ENCODE measurements around the gene OR52B6.

Gene OR52B6

GRCh38 chr11:5580577-5580976 is at the start of gene OR52B6:
Gene OR52B6, plus strand, starts transcription at chr11:5580877. Its CDS starts 0 bp downstream, at chr11:5580877.
- TF ChIP-seq JUND (IDR thresholded peaks at IDR 0.05; ENCODE audit: low read depth) = no peak
- DNase-seq (ENCODE audit: low read depth in 1 of 2, low spot score in 1 of 2) = no peak
- in situ Hi-C loops (cut with HindIII; ENCODE audit: low pct_unique_long_range_greater_than_20kb, low sequenced_read_pairs) = no loop called here

- in situ Hi-C loops (cut with HindIII; ENCODE audit: low pct_unique_long_range_greater_than_20kb, low sequenced_read_pairs) = no loop called here
- DNase-seq (ENCODE audit: low read depth in 1 of 2, low spot score in 1 of 2) = no peak
- TF ChIP-seq JUND (IDR thresholded peaks at IDR 0.05; ENCODE audit: low read depth) = no peak
These were observed 49.4 kb upstream of the OR52B6 start for GRCh38 chr11:5531053-5531831.

GRCh38 chr11:5534046-5534445 is 46.6 kb upstream of the OR52B6 start:
- no peak for TF ChIP-seq JUND (IDR thresholded peaks at IDR 0.05; ENCODE audit: low read depth)
- DNase-seq (ENCODE audit: low read depth in 1 of 2, low spot score in 1 of 2) = no peak
- in situ Hi-C loops (cut with HindIII; ENCODE audit: low pct_unique_long_range_greater_than_20kb, low sequenced_read_pairs) = no loop called here

GRCh38 chr11:5536482-5536881 is 44.2 kb upstream of the OR52B6 start:
- no peak for TF ChIP-seq JUND (IDR thresholded peaks at IDR 0.05; ENCODE audit: low read depth)
- in situ Hi-C loops (cut with HindIII; ENCODE audit: low pct_unique_long_range_greater_than_20kb, low sequenced_read_pairs) = no loop called here
- DNase-seq (ENCODE audit: low read depth in 1 of 2, low spot score in 1 of 2) = no peak

GRCh38 chr11:5541427-5541826 is 39.2 kb upstream of the OR52B6 start:
- in situ Hi-C loops (cut with HindIII; ENCODE audit: low pct_unique_long_range_greater_than_20kb, low sequenced_read_pairs) = no loop called here
- no peak for DNase-seq (ENCODE audit: low read depth in 1 of 2, low spot score in 1 of 2)
- TF ChIP-seq JUND (IDR thresholded peaks at IDR 0.05; ENCODE audit: low read depth) = no peak

GRCh38 chr11:5546457-5546856 is 34.2 kb upstream of the OR52B6 start:
- no peak for TF ChIP-seq JUND (IDR thresholded peaks at IDR 0.05; ENCODE audit: low read depth)
- DNase-seq (ENCODE audit: low read depth in 1 of 2, low spot score in 1 of 2) = no peak
- in situ Hi-C loops (cut with HindIII; ENCODE audit: low pct_unique_long_range_greater_than_20kb, low sequenced_read_pairs) = no loop called here

GRCh38 chr11:5547982-5548381 is 32.7 kb upstream of the OR52B6 start:
- TF ChIP-seq JUND (IDR thresholded peaks at IDR 0.05; ENCODE audit: low read depth) = no peak
- DNase-seq (ENCODE audit: low read depth in 1 of 2, low spot score in 1 of 2) = no peak
- in situ Hi-C loops (cut with HindIII; ENCODE audit: low pct_unique_long_range_greater_than_20kb, low sequenced_read_pairs) = no loop called here

GRCh38 chr11:5548440-5548839 is 32.2 kb upstream of the OR52B6 start, which contains the start of gene OR52H1:
Gene OR52H1, minus strand, starts transcription at chr11:5548540. Its CDS starts 3,035 bp downstream, at chr11:5545505.
- no peak for DNase-seq (ENCODE audit: low read depth in 1 of 2, low spot score in 1 of 2)
- in situ Hi-C loops (cut with HindIII; ENCODE audit: low pct_unique_long_range_greater_than_20kb, low sequenced_read_pairs) = no loop called here
- TF ChIP-seq JUND (IDR thresholded peaks at IDR 0.05; ENCODE audit: low read depth) = no peak

GRCh38 chr11:5550440-5551095 is 30.1 kb upstream of the OR52B6 start:
- in situ Hi-C loops (cut with HindIII; ENCODE audit: low pct_unique_long_range_greater_than_20kb, low sequenced_read_pairs) = no loop called here
- TF ChIP-seq JUND (IDR thresholded peaks at IDR 0.05; ENCODE audit: low read depth) = no peak
- DNase-seq (ENCODE audit: low read depth in 1 of 2, low spot score in 1 of 2) = no peak

- TF ChIP-seq JUND (IDR thresholded peaks at IDR 0.05; ENCODE audit: low read depth) = no peak
- in situ Hi-C loops (cut with HindIII; ENCODE audit: low pct_unique_long_range_greater_than_20kb, low sequenced_read_pairs) = no loop called here
- DNase-seq (ENCODE audit: low read depth in 1 of 2, low spot score in 1 of 2) = no peak
These were observed 27.3 kb upstream of the OR52B6 start for GRCh38 chr11:5553343-5553742.

GRCh38 chr11:5556596-5557188 is 24.0 kb upstream of the OR52B6 start:
- no peak for TF ChIP-seq JUND (IDR thresholded peaks at IDR 0.05; ENCODE audit: low read depth)
- DNase-seq (ENCODE audit: low read depth in 1 of 2, low spot score in 1 of 2) = no peak
- in situ Hi-C loops (cut with HindIII; ENCODE audit: low pct_unique_long_range_greater_than_20kb, low sequenced_read_pairs) = no loop called here

GRCh38 chr11:5557751-5558150 is 22.9 kb upstream of the OR52B6 start:
- in situ Hi-C loops (cut with HindIII; ENCODE audit: low pct_unique_long_range_greater_than_20kb, low sequenced_read_pairs) = no loop called here

More at GRCh38 chr11:5557751-5558150, 22.9 kb upstream of the OR52B6 start:
- no peak for DNase-seq (ENCODE audit: low read depth in 1 of 2, low spot score in 1 of 2)
- TF ChIP-seq JUND (IDR thresholded peaks at IDR 0.05; ENCODE audit: low read depth) = no peak

Measured in T47D (cell line).